ENCODE measurements around the gene SPNS1.
A peak's percentile ranks its signal among the peaks of the same experiment; 100 is the strongest.
"Not testable (repeated sequence)": the region's sequence is repeated elsewhere in the genome, so short reads cannot be mapped to it uniquely, and the experiment has no call there.

Gene SPNS1

GRCh38 chr16:28958836-28959235 is 15.7 kb upstream of the SPNS1 start:
- TF ChIP-seq CTCF (IDR thresholded peaks at IDR 0.05; ENCODE audit: low read depth, low read length), result no peak

GRCh38 chr16:28964072-28964471 is 10.5 kb upstream of the SPNS1 start:
- DNase-seq (ENCODE audit: extremely low read depth, low read depth), result no peak
- no peak for TF ChIP-seq CTCF (IDR thresholded peaks at IDR 0.05; ENCODE audit: low read depth, low read length)

More at GRCh38 chr16:28958836-28959235, 15.7 kb upstream of the SPNS1 start:
- DNase-seq (ENCODE audit: extremely low read depth, low read depth), result no peak

- DNase-seq (ENCODE audit: extremely low read depth, low read depth), result no peak
- no peak for TF ChIP-seq CTCF (IDR thresholded peaks at IDR 0.05; ENCODE audit: low read depth, low read length)
Measured at GRCh38 chr16:28964496-28964895, 10.1 kb upstream of the SPNS1 start.

GRCh38 chr16:28967156-28967555 is 7.4 kb upstream of the SPNS1 start:
- no peak for DNase-seq (ENCODE audit: extremely low read depth, low read depth)
- TF ChIP-seq CTCF (IDR thresholded peaks at IDR 0.05; ENCODE audit: low read depth, low read length), result no peak

GRCh38 chr16:28969696-28970095 is 4.9 kb upstream of the SPNS1 start:
- not testable (repeated sequence) for DNase-seq (ENCODE audit: extremely low read depth, low read depth)

GRCh38 chr16:28974007-28974436 is 556 bp upstream of the SPNS1 start:
- TF ChIP-seq CTCF (IDR thresholded peaks at IDR 0.05; ENCODE audit: low read depth, low read length), result peak; percentile 81
- peak; percentile 27 for DNase-seq (ENCODE audit: extremely low read depth, low read depth)

GRCh38 chr16:28975158-28975599 is 601 bp downstream of the SPNS1 start:
- DNase-seq (ENCODE audit: extremely low read depth, low read depth), result no peak
- TF ChIP-seq CTCF (IDR thresholded peaks at IDR 0.05; ENCODE audit: low read depth, low read length), result no peak
